HepG2 (cell line): ENCODE measurements around the gene ARHGAP15. TPM values are rescaled to one million over a fixed set of nuclear protein-coding genes. Genes with fewer than 3 reads are reported as not detected.

Source experiments
- ATAC-seq: fragments of 200-7000 bp; cut with Tn5 transposase; 3 replicates; pipeline ENCODE4 v1.9.1; 2020; ENCODE audit warnings: mild to moderate bottlenecking, moderate library complexity
- BruUV-seq: library from RNA; stranded (reverse); fragments of 400-500 nt; replicated peaks from 2 replicates; lab custom pipeline; 2021; lab: Mats Ljungman, UMichigan
- CTCF ChIA-PET: fragments of 300-600 bp; formaldehyde crosslinking; extraction: SDS; loops from one replicate; lab custom pipeline; 2021; ENCODE audit warnings: low total read pairs, inconsistent platforms, low intra/inter-chr PET ratio; lab: Yijun Ruan, JAX
- POLR2A ChIA-PET: fragments of 350-600 bp; sonication (Branson Sonifier 250); formaldehyde crosslinking; loops from one replicate; lab custom pipeline; 2020; ENCODE audit warnings: antibody characterized with exemption, inconsistent platforms; lab: Yijun Ruan, JAX
- DNase-seq: peaks from one replicate; pipeline ENCODE4 v3.0.0-alpha.2; 2015; ENCODE audit warnings: low spot score
- FAIRE-seq: peaks from 3 replicates; lab custom pipeline; 2011; peaks lifted over from hg19 to GRCh38; lab: Jason Lieb, UNC
- H2AFZ ChIP-seq: one replicate; pipeline ENCODE4 v1.6.1; 2011; ENCODE audit warnings: low read length, inconsistent platforms
- H3K27ac ChIP-seq: fragments of 300-600 bp; 3 replicates; pipeline ENCODE4 v1.8.0; 2011; ENCODE audit warnings: mixed run types, mild to moderate bottlenecking, mixed read lengths, low read length, inconsistent platforms; ENCODE audit not compliant: insufficient read depth; ENCODE audit errors: extremely low read length
- H3K27me3 ChIP-seq, 2 experiments: fragments of 200-600 bp in 1 of 2; 2 replicates in 1 of 2; 3 replicates in 1 of 2; pipeline versions ENCODE4 v1.6.0 to v1.8.0; 2011; ENCODE audit warnings: low read length in 2 of 2, mild to moderate bottlenecking in 2 of 2, moderate library complexity in 2 of 2, inconsistent platforms in 1 of 2; ENCODE audit not compliant: insufficient read depth in 2 of 2, control insufficient read depth in 1 of 2
- H3K36me3 ChIP-seq, 2 experiments: fragments of 200-600 bp in 1 of 2; replicated peaks in 1 of 2; 2 replicates in 1 of 2; 3 replicates in 1 of 2; pipeline versions ENCODE4 v1.5.1 to v1.8.0; 2011; ENCODE audit warnings: low read length in 2 of 2, inconsistent platforms in 1 of 2; ENCODE audit not compliant: insufficient read depth in 2 of 2, control insufficient read depth in 1 of 2
- H3K4me1 ChIP-seq: 2 replicates; pipeline ENCODE4 v1.5.1; 2012; ENCODE audit warnings: low read length, inconsistent platforms; ENCODE audit not compliant: insufficient read depth
- H3K4me2 ChIP-seq: 2 replicates; pipeline ENCODE4 v1.6.0; 2011; ENCODE audit warnings: low read depth, low read length, inconsistent platforms
- H3K4me3 ChIP-seq, 3 experiments: fragments of 200-600 bp in 1 of 3; sonication (generic), shearing (Covaris generic) in 1 of 3; replicated peaks in 1 of 3; 2 replicates each; pipeline ENCODE4 v1.5.1; 2011 to 2016; ENCODE audit warnings: low read length in 3 of 3, inconsistent platforms in 2 of 3, low read depth in 2 of 3, mild to moderate bottlenecking in 2 of 3, control low read depth in 1 of 3, mixed read lengths in 1 of 3; ENCODE audit not compliant: insufficient read depth in 1 of 3
- H3K79me2 ChIP-seq: one replicate; pipeline ENCODE4 v1.6.1; 2011; ENCODE audit warnings: low read length, inconsistent platforms; ENCODE audit not compliant: insufficient read depth
- H3K9ac ChIP-seq: 2 replicates; pipeline ENCODE4 v1.6.0; 2011; ENCODE audit warnings: mild to moderate bottlenecking, low read depth, low read length, inconsistent platforms; ENCODE audit not compliant: insufficient read depth
- H3K9me3 ChIP-seq: 2 replicates; pipeline ENCODE4 v1.5.1; 2012; ENCODE audit warnings: mild to moderate bottlenecking, low read length
- H4K20me1 ChIP-seq: 2 replicates; pipeline ENCODE4 v1.6.0; 2011; ENCODE audit warnings: inconsistent platforms, mild to moderate bottlenecking, low read length, moderate library complexity; ENCODE audit not compliant: insufficient read depth
- ATF7 ChIP-seq, 2 experiments: fragments of 450-650 bp in 1 of 2; sonication (generic) in 1 of 2; formaldehyde crosslinking in 1 of 2; IDR thresholded peaks; 2 replicates each; pipeline versions ENCODE4 v1.4.0 to v1.6.1; 2016 to 2020; ENCODE audit warnings: antibody characterized with exemption in 1 of 2, mild to moderate bottlenecking in 1 of 2, missing genetic modification reagents in 1 of 2
- BATF2 ChIP-seq: sonication (generic); formaldehyde crosslinking; IDR thresholded peaks from 2 replicates; pipeline ENCODE4 v1.8.0; 2022; ENCODE audit warnings: mild to moderate bottlenecking, missing genetic modification reagents, moderate library complexity
- DRAP1 ChIP-seq: IDR thresholded peaks from 2 replicates; pipeline ENCODE4 v1.6.1; 2016; ENCODE audit warnings: missing genetic modification reagents, missing compliant biosample characterization
- JUND ChIP-seq: sonication (generic); formaldehyde crosslinking; IDR thresholded peaks from 2 replicates; pipeline ENCODE4 v1.8.0; 2022; ENCODE audit warnings: mild to moderate bottlenecking, missing genetic modification reagents
- KDM5B ChIP-seq: sonication (generic); formaldehyde crosslinking; IDR thresholded peaks from 2 replicates; pipeline ENCODE4 v1.4.0; 2020; ENCODE audit warnings: missing genetic modification reagents, mild to moderate bottlenecking, borderline replicate concordance
- KLF12 ChIP-seq: sonication (generic); formaldehyde crosslinking; IDR thresholded peaks from 2 replicates; pipeline ENCODE4 v1.4.0; 2020; ENCODE audit warnings: missing genetic modification reagents, borderline replicate concordance
- NFIB ChIP-seq: sonication (generic); formaldehyde crosslinking; IDR thresholded peaks from 2 replicates; pipeline ENCODE4 v1.9.0; 2021; ENCODE audit warnings: missing genetic modification reagents, mild to moderate bottlenecking, borderline replicate concordance
- NFKBIZ ChIP-seq: IDR thresholded peaks from 2 replicates; pipeline ENCODE4 v1.6.1; 2018; ENCODE audit warnings: missing genetic modification reagents, missing compliant biosample characterization
- REXO4 ChIP-seq: sonication (generic); formaldehyde crosslinking; IDR thresholded peaks from 2 replicates; pipeline ENCODE4 v1.8.0; 2022; ENCODE audit warnings: missing genetic modification reagents, mild to moderate bottlenecking, borderline replicate concordance
- SNAPC5 ChIP-seq: sonication (generic); formaldehyde crosslinking; IDR thresholded peaks from 2 replicates; pipeline ENCODE4 v1.8.1; 2023; ENCODE audit warnings: mild to moderate bottlenecking, missing genetic modification reagents, borderline replicate concordance
- ZC3H4 ChIP-seq: sonication (generic); formaldehyde crosslinking; IDR thresholded peaks from 2 replicates; pipeline ENCODE4 v1.4.0; 2020; ENCODE audit warnings: missing genetic modification reagents, borderline replicate concordance
- ZNF138 ChIP-seq: sonication (generic); formaldehyde crosslinking; IDR thresholded peaks from 2 replicates; pipeline ENCODE4 v1.5.0; 2020; ENCODE audit warnings: mild to moderate bottlenecking, low read depth, missing genetic modification reagents
- ZNF383 ChIP-seq: sonication (generic); formaldehyde crosslinking; IDR thresholded peaks from 2 replicates; pipeline ENCODE4 v1.4.0; 2020; ENCODE audit warnings: missing genetic modification reagents, mild to moderate bottlenecking, borderline replicate concordance
- ZNF576 ChIP-seq: sonication (generic); formaldehyde crosslinking; IDR thresholded peaks from 2 replicates; pipeline ENCODE4 v1.4.0; 2020; ENCODE audit warnings: mild to moderate bottlenecking, missing genetic modification reagents
- in situ Hi-C: cut with HindIII; loops from 2 replicates; pipeline ENCODE4 v1.10.0; 2017; ENCODE audit warnings: low pct_unique_long_range_greater_than_20kb; ENCODE audit not compliant: extremely low pct_ligation_motif_present
- intact Hi-C: fragments of 100-400 bp; cut with micrococcal nuclease; formaldehyde crosslinking; loops from one replicate; pipeline ENCODE4 v1.10.0; 2022; ENCODE audit not compliant: unreplicated experiment
- polyA plus RNA-seq, 8 experiments: library from polyadenylated mRNA; depleted of rRNA in 3 of 8; stranded (reverse) in 7 of 8; unstranded in 1 of 8; fragments of >200 nt; fragmentation: Illumina TruSeq in 4 of 8; extraction: Trizol in 4 of 8; gene quantifications; 2 replicates each; pipeline versions ENCODE4 v1.2.1 to v1.2.3, GENCODE V29; 2011 to 2016; ENCODE audit warnings: low read depth in 4 of 8, missing spikeins in 1 of 8, mixed read lengths in 1 of 8; ENCODE audit not compliant: insufficient read depth in 1 of 8
- total RNA-seq, 5 experiments: library from RNA; depleted of rRNA; stranded (reverse); fragments of >200 nt; fragmentation: Illumina TruSeq; extraction: Trizol; gene quantifications; 2 replicates each; pipeline ENCODE4 v1.2.3, GENCODE V29; 2016; ENCODE audit warnings: low read depth in 1 of 5
- TF ChIP-seq, protein P1 (sequence below): sonication (generic); formaldehyde crosslinking; IDR thresholded peaks from 2 replicates; pipeline ENCODE4 v1.9.0; 2021; ENCODE audit warnings: missing genetic modification reagents, mild to moderate bottlenecking, borderline replicate concordance

ARHGAP15 gene
- total and polyA plus RNA-seq, 2 of the 13 experiments (the other 11 are each of a cell fraction or from before 2014, with no cell fraction given) = 0.04 TPM; not detected in 1

GRCh38 chr2:143623909-143624260 is 494.7 kb downstream of the ARHGAP15 start (continued):
- TF ChIP-seq, protein P1, sequence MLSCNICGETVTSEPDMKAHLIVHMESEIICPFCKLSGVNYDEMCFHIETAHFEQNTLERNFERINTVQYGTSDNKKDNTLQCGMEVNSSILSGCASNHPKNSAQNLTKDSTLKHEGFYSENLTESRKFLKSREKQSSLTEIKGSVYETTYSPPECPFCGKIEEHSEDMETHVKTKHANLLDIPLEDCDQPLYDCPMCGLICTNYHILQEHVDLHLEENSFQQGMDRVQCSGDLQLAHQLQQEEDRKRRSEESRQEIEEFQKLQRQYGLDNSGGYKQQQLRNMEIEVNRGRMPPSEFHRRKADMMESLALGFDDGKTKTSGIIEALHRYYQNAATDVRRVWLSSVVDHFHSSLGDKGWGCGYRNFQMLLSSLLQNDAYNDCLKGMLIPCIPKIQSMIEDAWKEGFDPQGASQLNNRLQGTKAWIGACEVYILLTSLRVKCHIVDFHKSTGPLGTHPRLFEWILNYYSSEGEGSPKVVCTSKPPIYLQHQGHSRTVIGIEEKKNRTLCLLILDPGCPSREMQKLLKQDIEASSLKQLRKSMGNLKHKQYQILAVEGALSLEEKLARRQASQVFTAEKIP = no peak
- no peak for TF ChIP-seq DRAP1 (CRISPR knock-in tag)
- no peak for TF ChIP-seq NFKBIZ (CRISPR knock-in tag)
- TF ChIP-seq REXO4 (CRISPR knock-in tag) = no peak
- no peak for TF ChIP-seq ZNF576
- TF ChIP-seq, all 625 proteins: peak for 0

DNA sequence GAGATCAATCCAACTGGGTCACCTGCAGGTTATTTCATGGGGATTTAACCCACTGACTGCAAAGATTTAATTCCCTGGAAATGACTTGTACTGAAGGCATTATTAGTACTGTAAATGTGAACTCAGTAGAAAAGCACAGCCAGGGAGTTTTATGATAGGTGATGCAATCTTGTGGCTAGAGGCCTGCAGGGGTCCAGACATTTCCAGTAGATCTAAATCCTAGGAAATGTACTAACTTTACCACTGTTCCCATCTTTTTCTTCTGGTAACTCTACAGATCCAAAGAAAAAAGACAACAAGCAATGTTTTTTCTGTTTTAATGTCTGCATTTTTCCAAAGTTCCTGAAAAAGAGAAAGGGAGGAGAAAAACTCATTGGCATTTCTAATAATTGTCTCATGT is 500.1 kb downstream of the ARHGAP15 start:
- no peaks in the 10 kb centered on the region for H3K4me1 ChIP-seq
- no peaks in the 10 kb centered on the region for H3K9me3 ChIP-seq
- no peaks in the 10 kb centered on the region for H3K79me2 ChIP-seq
- intact Hi-C loops = no loop called here
- H3K9ac ChIP-seq = no peak overlapping the region
- ATAC-seq (no peak), FAIRE-seq (no peak), DNase-seq (no peak)
- ChIA-PET CTCF (no interaction called here), POLR2A (no interaction called here)
- TF ChIP-seq NFIB (CRISPR knock-in tag) (no peak), JUND (CRISPR knock-in tag) (no peak), ZNF138 (CRISPR knock-in tag) (no peak), KLF12 (CRISPR knock-in tag) (no peak), BATF2 (CRISPR knock-in tag) (no peak), SNAPC5 (no peak), ZC3H4 (no peak), KDM5B (no peak), ATF7 (IDR thresholded peaks at IDR 0.05) (no peak), ATF7 (CRISPR knock-in tag; IDR thresholded peaks at IDR 0.05) (no peak), ZNF383 (CRISPR knock-in tag) (no peak)
- no TSS peak for BruUV-seq
- in situ Hi-C loops = no loop called here
- no peak overlapping the region for H3K27ac ChIP-seq
- no peaks in the 10 kb centered on the region for H3K36me3 ChIP-seq
- no peaks in the 10 kb centered on the region for H3K27me3 ChIP-seq
- H4K20me1 ChIP-seq = no peaks in the 10 kb centered on the region
- H2AFZ ChIP-seq = no peak overlapping the region
- no peak overlapping the region for H3K4me2 ChIP-seq
- no peak overlapping the region for H3K4me3 ChIP-seq
